ENCODE results near the gene TOLLIP.
A peak's percentile ranks its signal among the peaks of the same experiment; 100 is the strongest.

TOLLIP gene

DNA sequence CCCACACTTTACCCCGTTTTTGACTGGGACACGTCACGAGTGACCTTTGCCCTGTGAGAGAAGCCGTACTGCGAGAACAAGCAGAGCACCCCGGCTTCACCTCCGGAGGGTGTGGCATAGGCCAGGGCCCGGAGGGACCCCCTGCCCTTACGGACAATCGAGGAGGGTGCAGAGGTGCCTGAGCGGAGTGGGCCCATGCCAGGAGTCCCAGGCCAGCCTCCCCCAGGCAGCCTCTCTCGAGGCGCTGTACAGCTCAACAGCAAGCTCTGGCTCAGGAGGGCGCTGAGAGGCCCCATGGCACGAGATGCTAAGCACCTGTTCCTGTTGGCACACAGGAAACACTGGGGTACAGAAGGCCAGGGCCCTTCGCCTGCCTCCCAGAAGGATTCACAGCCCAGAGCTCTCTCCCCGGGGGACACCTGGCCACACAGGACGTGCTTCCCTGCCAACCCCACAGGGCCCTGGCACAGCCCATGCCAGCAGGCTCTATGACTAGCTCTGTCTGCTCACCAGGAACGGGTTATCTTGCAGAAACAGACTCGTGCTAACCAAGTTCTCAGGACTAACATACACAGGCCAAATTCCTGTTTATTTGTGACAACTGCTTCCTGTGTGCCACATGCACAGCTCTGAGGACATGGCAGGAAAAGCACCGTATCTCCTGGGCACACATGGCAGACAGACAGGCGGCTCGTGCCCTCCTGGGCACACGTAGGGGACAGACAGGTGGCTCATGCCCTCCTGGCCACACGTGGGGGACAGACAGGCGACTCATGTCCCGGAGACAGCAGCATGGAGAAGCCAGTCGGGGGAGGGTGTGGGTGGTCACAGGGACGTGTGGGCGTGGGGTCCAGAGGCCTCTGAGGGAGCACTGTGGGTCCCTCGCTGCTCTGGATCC is 11.6 kb downstream of the TOLLIP start:
- no peak for DNase-seq

DNA sequence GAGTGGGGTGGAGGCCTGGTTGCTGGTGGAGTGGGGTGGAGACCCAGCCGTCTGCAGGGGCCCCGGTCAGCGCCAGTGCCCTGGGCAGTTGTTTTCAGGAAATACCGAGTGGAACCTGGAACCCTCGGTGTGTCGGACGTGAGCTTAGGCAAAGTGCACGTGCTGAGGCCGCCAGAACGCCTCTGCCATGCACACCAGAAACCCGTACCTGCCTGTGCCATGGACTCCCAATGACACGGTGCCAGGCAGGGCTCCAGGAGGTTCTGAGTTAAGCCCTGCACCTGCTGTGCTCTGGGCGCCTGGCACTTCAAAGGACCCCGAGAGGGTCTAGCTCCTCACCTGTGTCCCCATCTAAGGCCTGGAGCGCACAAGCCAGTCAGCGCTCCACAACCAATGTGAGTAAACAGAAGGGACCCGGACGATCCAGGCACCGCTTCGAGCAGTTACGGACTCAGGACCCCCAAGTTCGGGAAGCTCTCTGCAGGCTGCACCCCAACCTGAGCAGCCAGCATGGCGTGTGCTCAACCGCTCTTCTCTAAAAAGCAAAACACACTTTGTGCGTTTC is 12.3 kb downstream of the TOLLIP start:
- DNase-seq = no peak

DNA sequence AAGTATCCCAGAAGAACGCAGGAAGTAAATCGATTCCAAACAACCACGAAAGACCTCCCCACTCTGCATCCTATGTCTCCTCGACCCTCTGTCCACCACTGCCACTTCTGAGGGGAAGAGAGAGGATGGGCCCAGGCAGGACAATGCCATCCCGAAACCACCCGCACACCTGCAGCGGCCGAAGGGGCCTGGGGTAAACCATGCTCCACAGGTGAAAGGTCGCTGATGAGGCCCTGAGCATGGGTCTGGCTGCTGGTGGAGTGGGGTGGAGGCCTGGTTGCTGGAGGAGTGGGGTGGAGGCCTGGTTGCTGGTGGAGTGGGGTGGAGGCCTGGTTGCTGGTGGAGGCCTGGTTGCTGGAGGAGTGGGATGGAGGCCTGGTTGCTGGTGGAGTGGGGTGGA is 13.1 kb downstream of the TOLLIP start:
- DNase-seq = no peak

DNA sequence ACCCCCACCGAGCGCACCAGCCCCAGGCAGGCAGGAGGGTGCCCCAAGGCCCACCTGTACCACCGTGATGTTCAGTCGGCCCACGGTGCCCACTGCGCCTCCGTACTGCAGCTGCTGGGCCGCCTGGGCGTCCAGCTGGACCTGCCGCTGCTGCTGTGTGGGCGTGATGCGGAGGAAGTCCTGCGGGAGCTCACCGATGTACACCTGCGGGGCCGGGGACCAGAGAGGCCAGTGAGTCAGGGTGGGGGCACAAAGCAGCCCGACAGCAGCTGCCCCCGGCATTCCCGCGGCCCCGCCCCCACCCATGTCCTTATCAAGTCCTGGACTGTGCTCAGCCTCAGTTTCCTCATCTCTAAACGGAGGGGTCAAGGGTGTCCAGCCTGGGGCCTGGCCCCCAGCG is 13.8 kb downstream of the TOLLIP start:
- no peak for DNase-seq

DNA sequence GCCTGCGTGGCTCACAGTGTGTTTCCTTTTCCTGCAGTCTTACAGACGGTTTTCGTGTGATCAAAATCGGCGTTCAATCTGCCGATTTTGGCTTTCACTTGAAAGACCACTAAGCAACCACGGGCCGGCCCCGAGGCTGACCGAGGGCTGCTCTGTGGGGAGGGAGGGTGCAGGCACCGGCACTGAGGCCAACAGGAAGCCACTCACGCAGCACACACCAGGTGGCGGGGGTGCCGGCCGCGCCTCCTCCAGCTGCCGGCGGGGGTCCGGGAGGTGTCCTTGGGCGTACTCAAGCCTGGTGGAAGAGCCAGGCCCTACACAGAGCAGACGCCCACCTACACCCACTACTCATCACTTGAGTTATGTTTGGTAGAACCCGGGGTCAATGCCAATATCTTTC is 14.3 kb downstream of the TOLLIP start:
- DNase-seq = no peak

DNA sequence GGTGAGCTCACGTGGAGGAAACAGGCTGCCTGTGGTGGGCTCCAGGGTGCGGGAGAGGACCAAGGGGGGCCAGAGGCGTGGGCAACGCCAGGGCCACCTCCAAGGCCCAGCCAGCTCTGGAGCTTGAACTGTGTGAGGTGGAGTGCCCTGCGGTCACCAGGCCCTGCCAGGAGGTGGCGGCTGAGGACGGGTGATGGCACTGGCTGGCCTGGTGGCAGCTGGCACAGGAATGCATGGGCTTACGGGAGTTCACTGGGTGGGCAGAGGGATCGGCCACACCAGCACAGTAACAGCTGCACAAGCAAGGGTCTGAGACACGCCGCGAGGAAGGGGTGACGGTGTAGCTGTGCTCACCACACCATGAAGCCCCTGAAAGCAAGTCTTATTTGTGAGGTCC is 15.8 kb downstream of the TOLLIP start:
- no peak for DNase-seq

DNA sequence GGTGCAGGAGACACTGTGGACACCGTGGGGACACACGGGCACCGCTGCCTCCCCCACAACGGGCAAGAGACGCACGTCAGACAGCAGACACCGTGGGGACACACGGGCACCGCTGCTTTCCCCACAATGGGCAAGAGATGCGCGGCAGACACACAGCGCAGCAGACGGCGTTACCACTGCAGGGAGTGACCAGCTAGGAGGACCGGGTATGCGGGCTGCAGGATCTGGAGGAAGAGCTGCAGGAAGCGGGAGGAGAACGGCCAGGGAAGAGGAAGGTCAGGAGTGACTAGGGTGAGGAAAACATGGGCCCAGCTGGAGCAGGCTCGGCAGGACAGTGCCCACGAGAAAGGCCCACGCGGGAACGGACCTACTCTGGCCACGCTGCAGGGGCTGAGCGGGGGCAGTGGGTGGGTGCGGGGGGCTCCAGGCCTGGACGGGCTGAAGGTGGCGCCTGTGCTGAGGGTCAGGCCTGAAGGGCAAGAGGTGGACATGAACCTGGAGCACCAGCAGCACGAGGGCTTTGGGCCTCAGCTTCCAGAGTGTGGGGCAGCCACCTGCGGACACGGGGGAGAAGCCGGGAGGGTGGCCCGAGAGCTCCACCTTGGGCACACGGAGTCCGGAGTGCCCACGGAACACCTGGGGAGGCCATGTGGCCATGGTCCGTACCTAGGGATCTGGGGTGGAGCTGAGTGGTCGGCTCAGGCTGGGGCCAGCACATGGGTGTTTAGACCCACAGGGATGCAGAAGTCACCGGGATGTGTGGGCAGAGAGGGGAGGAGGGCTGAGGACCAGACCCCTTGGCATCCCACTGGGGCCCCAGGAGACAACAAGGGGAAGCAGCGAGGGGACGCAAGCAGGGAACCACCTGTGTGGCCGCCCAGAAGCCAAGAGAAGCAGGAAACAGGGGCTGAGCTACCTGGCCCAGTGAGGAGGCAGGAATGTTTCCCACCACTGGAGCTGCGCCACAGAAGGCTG is 16.5 kb downstream of the TOLLIP start:
- DNase-seq = no peak

DNA sequence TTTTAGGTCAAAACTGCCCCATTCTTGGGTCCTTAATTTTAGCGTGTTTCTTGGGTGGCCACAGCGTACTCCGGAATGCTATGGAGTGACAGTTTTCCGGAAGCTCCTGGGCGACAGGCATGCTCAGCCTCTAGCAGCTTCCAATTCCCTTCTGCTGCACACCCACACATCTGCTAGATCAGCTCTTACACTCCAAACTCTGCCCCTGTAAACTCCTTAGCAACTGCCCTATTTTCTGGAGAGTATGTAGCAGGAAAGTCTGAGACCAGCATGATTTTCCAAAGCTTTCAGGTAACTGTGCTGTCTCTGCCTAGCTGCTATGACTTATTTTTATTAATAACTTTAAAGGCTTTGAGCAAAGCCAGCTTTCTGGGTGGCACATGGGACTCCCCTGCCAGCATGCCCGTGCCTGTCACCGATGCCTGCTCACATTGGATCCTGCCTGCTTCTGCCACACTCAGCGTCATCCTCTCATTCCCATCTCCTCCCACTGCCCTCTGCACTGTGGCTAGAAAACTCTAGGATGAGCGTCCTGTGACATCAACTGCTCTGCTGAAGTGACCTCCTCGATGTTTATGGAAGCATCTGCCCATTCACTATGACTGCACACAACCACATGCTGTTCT is 17.3 kb downstream of the TOLLIP start:
- peak in 1 of 2 donors; percentile 42 for DNase-seq

GRCh38 chr11:1291295-1292017 is 18.0 kb downstream of the TOLLIP start:
- no peak for DNase-seq

GRCh38 chr11:1290052-1291040 is 19.1 kb downstream of the TOLLIP start:
- DNase-seq = no peak

DNA sequence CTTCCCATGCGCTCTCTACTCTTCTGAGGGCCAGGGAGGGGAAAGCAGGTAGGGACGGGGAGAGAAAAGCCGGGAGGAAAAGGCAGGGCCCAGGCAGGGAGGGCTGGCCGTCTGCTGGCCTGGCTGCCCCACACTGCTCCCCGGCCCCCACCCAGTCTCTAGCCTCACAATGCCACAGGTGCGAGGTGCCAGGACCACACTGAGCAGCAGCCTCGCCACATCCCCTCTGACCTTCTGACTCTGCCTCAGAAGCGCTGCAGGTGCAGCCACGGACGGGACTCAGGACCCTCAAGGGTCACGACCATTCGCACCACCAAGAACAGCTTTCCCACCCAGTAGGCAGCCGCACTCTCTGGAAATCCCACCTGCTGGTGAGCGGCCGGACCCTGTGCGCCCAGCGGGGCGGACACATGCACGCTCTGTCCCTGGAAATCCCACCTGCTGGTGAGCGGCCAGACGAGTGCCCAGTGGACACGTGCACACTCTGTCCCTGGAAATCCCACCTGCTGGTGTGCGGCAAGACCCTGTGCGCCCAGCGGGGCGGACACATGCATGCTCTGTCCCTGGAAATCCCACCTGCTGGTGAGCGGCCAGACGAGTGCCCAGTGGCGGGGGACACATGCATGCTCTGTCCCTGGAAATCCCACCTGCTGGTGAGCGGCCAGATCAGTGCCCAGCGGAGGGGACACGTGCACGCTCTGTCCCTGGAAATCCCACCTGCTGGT is 20.1 kb downstream of the TOLLIP start:
- no peak for DNase-seq

GRCh38 chr11:1288426-1289151 is 20.8 kb downstream of the TOLLIP start:
- no peak for DNase-seq

DNA sequence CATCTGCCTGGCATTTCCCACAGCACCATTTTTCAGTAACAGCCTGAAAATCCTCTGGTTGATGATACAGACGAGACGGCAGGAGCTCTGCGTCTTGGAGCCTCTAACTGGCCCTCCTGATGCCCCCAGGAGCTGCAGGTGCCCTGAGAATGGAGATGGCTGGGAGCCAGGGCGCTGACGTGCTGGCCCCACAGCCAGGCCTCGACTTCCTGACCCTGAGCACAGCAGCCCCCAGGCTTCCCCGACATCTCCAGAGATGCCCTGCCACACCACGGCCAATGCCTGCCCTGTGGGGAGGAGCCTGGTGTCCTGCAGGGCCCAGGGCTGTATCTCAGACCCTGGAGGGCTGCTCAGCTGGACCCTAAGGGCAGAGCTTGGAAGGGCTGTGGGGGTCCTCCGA is 21.5 kb downstream of the TOLLIP start:
- DNase-seq = no peak

DNA sequence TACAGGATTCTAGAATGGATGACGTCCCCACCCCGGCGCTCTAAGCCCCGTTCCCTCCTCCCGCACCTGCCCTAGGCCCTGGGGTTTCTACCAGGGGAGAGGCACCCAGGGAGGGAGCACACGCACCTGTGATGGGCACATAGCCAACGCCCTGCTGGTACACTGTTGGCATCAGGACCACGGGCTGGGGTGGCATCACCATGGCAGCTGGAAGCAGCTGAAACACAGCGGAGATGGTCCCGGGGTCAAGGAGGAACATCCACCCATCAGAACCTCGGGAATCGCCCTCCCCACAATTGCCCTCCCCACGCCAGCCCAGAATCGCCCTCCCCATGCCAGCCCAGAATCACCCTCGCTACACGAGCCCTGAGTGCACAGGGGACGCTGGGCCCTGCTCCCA is 23.6 kb downstream of the TOLLIP start:
- DNase-seq = no peak

GRCh38 chr11:1285316-1285744 is 24.1 kb downstream of the TOLLIP start:
- no peak for DNase-seq

DNA sequence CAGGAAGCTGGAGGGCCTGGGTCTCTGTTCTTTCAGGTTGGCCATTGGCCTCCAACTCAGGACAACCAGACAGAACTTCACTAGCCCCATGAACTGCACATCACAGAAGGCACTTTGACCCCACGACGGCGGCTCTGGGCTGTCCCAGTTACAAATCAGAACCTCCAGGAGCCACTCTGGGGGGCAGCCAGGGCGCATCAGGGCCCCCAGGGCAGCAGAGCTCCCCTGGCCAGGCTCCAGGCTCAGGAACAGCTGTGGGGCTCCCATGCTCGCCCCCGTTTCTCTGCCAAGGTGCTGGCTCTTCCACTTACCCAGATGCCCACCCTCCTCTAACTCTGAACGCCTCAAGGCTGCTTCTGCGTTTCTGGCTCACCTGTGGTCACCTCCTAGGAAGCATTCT is 25.5 kb downstream of the TOLLIP start:
- DNase-seq = no peak

GRCh38 chr11:1283091-1283511 is 26.3 kb downstream of the TOLLIP start:
- DNase-seq = no peak

- no peak for DNase-seq
These were observed 27.5 kb downstream of the TOLLIP start for GRCh38 chr11:1281974-1282365.

DNA sequence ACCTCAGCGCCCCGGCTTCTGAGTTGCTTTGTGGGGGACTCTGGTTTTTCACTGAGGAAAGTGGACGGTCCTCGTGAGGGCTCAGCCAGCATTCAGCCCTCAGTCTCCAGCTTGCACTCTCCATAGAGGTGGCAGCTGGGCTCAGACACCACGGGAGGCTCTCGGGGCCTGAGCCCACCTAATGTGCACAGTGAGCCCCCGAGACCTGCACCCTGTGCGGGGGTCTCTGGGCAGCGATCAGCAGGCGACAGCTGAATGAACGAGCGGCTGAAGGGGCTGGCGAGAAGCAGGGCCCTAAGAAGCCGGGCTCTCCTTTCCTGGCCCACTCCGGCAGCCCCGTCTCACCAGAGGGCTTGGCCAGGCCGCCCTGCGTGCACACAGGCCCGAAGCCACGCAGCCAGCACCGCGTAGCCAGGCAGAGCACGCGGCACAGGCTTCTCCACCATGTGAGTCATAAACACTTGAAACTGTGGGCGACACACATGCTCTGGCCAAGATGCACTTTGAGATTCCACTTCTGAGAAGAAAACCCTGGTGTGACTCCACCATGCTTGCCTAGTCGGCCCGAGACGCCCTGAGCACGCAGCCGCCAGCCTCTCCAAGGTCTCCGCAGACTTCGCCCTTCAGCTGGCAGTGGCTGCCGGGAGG is 28.0 kb downstream of the TOLLIP start:
- DNase-seq = no peak

Data from hippocampal formation (tissue), 2 donors.